Right renal pelvis (tissue), 4 donors: ENCODE results near the gene CD300E. TPM values are rescaled to one million over a fixed set of nuclear protein-coding genes. Genes with fewer than 3 reads are reported as not detected.

Source experiments
- DNase-seq, 4 donors: peaks; one replicate each; pipeline ENCODE4 v3.0.0-alpha.2; 2013; ENCODE audit warnings: low read depth in 4 of 4, low spot score in 3 of 4, missing footprints in 1 of 4
- polyA plus RNA-seq, 4 donors: library from polyadenylated mRNA; unstranded; fragments of 120-200 nt; gene quantifications; one replicate each; pipeline ENCODE4 v1.2.1, GENCODE V29; 2013; ENCODE audit not compliant: insufficient read length in 4 of 4

Gene CD300E, protein sequence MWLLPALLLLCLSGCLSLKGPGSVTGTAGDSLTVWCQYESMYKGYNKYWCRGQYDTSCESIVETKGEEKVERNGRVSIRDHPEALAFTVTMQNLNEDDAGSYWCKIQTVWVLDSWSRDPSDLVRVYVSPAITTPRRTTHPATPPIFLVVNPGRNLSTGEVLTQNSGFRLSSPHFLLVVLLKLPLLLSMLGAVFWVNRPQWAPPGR
- under 1 TPM; 0.10 to 0.23 (median 0.22) TPM for polyA plus RNA-seq

DNA sequence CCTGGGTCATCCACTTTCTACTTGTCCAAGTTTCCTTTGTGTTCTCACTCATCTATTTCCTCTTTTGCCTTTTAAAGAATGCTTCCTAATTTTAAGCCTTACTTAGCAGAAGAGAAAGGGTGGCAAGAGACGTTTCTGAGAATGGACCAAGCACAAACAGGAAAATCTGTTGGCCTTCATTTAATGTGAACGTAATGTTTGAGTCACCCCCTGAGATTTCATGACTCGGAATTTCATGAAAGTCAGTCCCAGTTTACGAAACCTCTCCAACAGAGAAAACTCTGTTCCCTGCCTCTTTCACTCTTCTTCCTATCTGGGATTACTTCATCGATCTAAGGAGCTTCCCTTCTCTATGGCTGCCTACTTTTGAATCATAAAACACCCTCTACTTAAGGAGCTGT, at the start of gene CD300E:
Gene CD300E (minus strand): TSS at position 46 of the 401 bp plus-strand sequence. CDS start 117 bp downstream, outside the sequence.
- DNase-seq, result no peak

DNA sequence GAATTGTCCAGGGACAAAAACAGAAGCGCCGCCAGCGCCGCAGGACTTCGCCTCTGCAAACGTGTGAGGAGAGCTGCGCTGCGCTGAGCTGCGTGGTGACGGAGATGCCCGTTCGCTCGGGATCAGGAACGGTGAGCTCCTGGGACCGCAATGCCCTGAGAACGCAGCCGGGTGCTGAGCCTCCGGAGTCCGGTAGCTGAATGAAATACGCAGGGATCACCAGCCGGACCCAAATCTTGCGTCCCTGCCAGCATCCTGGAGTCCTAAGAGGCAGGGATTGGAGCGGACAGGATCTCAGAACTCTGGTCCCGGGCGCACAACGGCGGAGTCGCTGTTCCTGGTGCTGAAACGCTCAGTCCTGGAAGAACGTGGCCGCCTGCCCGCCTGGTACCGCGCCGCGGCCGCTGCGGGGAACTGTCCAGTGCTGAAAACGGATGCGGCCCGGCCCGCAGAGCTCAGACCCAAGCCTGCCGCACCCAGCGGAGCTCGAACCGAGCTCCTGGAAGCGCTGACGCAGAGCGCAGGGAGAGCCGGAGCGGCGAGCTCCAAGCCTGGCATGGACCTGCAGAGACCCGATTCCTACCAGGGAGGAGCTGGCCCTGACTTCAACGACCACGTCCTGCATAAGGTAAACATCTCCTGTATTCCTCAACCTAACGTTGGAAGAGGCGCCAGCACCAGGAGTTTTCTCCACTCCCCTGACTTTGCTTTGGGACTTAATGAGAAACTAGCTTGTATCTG, 47.7 kb upstream of the CD300E start:
- DNase-seq, result peak; percentile 75 to 86 (median 82)

DNA sequence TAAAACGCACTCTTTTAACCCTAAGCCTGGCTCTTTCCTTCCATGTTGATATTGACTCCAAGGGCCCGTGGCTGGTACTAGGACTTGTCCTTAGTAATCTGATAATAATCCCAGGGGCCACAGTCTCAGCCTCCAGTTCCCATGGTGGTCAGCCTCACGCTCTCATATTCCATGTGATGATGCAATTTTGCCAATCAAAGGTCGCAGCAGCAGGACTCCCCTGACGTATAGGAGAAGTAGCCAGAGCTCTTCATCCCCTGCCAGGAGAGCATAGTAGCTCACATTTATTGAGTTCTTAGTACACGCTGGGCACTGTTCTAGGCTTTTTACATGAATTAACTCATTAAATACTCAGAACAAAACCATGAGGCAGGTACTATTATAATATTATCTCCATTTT, 46.8 kb upstream of the CD300E start:
- no peak for DNase-seq

DNA sequence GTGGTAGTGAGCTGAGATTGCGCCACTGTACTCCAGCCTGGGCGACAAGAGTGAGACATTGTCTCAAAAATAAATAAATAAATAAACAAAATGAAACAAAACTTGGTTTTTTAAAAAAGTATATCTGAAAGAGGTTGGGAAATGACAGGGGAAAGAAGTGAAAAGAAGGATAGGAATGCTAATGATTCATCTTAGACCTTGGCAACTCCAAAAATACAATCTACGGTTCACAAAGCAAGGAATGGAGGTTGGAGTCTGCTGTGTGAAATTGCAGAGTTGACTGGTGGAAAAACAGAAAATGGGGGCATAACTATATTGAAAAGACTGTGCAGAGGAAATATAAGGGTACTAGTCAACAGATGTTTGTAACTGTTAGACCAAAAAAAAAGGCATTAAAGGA, 40.0 kb upstream of the CD300E start:
- DNase-seq, result no peak

DNA sequence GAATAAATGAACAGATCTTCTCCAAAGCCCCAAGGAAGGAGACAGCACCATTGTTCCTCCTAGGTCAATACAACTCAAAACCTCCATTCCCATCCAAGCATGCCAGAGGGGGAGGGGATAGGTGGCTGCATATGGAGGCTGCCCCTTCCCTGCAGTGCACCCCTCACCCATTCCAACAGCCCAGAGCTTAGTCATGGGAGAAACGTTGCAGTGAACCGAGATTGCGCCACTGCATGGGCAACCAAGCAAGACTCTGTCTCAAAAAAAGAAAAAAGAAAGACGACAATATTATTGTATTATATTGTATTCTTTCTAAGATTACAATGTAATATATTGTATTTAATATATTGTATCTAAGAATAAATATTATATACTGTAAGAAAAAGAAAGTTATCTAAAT, 36.4 kb upstream of the CD300E start:
- DNase-seq, result no peak

DNA sequence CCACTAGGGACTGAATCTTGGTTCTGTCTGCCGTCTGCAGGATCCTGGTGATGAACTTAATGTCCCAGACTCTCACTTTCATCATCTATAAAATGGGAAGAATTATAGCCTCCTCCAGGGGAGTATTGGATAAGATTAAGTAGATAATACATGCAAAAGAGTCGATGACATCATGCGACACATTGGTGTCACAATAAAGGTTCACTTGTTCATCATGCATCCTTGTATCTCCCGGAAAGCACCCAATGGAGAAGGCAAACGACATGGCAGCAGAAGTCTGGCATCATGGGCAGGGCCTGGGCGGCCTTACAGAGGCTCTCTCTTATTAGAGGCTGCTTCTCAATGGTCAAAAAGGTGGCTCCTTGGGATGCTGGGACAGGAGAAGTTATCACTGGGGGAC, 35.1 kb upstream of the CD300E start:
- no peak for DNase-seq

DNA sequence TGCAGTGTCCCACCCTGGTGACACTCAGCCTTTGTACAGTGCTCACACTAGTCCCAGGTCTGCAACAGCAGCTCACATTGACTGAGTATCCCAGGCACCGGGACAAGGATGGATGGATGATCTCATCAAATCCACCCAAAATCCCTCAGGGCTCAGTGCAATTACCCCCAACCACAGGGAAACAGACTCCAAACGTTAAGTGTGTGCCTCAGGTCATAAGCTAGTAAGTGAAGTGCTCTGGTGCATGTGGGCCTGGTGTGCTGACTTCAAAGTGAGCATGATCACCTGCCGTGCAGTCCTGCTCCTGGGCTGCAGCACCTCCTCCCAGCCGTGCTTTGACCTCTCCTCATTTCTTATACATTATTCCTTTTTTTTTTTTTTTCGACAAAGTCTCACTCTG, 31.2 kb upstream of the CD300E start:
- no peak for DNase-seq

DNA sequence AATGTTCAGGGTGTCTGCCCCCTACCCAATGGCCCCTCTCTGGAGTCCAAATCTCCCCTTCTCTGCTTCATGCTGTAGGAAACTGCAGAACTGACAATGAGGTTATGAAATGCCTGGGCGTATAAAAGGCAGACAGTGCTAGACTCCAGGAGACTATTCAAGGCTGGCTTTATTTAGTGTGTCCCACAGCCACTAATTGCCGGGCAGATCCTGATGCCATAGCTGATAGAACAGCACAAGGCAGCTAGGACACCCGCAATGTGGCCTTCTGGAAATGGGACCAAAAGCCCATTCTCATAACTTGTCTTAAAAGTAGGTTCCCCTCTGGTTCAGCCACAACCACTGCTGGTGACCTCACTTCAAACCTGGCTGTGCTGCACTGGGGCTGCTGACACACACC, 28.5 kb upstream of the CD300E start:
- DNase-seq, result no peak

DNA sequence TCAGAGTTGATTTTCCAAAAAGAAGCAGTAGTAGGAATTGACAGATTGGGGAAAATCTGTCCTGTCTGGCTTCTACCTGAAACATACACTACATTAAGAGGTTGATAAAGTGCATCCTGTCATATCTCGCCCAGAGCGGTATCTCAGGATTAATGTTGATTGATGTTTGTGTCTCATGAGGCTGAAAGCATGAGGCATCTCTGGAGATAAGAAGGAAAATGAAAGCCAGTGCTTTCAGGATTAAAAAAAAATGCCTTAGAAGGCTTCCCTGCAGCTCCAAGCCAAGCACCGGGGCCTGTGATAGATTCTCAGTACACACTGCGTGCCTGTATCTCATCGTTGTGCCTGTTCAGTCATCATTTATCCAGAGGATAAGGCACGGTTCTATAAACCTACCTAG, 26.4 kb upstream of the CD300E start:
- no peak for DNase-seq

DNA sequence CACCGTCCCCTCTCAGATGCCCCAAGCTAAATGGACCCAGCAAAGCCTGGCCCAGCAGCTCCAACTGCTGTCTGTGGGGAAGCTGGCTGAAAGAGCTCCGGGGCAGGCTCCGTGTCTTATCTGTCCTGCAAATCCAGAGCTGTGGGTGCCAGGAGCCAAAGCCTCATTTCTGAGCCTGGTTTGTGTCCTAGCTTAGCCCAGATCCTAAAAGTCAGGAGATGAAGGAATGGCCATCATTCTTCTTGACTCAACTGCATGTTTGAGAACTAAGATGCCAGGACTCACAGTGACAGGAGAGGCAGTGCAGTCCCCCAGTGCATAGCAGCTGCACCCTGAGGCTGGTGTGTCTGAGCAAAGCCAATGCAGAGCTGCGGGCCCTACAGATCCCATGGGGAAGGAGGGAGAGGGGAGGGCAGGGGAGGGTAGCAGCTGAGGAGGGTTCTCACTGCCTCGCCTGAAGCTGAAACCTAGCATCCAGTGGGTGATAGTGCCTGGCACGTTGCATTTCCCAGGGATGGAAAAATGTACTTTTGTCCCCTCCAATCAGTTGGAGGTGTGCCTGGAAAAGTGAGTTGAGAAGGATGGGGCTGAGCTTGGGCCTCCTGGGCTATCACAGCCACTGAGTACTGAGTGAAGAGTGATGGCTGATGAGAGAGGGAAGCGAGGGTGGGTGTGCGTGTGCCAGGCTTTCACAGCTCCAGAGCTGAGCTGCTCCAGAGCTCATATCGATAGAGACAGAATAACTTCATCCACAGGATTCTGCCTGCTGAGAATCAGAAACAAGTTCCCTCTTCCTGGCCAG, 24.5 kb upstream of the CD300E start:
- DNase-seq, result no peak

DNA sequence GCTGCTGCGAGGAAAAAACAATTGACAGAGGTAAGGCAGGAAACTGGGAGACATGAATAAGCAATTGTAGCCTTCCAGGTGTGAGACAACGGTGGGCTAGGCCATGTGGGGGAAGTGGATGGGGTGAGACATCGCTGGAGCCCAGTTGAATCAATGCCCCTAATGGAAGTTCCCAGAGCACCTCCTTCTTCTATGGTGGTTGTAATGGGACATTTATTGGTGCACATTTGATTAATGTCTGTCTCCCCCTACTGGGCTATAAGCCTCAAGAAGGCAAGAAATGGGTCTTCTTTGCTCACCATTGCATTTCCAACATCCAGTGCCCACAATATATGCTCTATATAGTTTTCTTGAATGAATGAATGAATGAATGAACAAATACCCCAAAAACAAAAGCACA, 22.7 kb upstream of the CD300E start:
- DNase-seq, result no peak

DNA sequence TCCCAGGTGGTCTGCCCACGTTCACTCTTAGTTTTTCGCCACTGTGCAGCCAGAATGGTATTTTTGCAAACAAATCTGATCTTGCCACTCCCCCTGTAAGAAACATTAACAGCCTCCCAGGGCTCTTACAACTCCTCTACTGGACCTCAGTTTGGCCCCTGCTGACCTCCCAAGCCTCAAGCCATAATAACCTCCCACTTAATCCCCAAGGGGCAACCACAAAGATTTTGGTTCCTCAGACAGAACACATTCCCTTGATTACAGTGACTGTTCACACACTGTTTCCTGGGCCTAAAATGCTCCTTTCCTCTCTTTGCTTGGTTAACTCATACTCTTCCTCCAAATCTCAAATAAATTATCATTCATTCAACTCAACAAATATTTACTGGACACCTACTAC, 21.5 kb upstream of the CD300E start:
- DNase-seq, result no peak

DNA sequence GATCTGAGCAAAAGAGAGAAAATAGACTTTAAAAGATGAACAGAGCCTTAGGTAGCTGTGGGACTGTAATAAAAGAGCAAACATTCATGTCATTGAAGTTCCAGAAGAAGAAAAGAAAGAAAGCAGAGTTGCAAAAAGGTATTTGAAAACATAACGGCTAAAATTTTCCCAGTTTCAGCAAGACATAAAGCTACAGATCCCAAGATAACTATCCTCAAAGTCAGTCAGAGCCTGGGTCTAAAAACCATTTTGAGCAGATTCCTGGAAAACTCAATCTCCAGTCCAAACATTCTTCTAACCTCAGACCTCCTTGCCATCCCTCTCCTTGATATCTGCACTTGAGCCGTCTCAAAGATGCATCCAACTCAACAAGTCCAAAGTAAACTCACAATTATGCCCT, 20.9 kb upstream of the CD300E start:
- no peak for DNase-seq

DNA sequence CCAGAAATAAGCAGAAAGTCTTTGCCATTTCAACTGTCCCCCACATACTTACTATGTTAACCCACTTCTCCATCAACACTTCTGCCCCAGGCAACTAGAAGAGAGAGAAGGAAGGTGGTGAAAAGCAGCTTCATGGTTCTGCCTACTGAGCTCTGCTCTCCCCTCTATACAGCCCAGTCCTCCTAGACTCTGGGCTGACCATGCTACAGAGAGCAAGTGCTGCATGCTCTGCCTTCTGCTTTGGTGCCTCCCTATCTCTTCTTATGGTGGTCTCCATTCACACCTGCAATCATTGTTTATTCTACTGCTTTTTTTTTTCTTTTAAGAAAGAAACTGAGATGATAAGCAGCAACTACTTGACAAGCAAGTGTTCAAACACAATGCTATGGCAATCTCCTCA, 20.3 kb upstream of the CD300E start:
- DNase-seq, result no peak

DNA sequence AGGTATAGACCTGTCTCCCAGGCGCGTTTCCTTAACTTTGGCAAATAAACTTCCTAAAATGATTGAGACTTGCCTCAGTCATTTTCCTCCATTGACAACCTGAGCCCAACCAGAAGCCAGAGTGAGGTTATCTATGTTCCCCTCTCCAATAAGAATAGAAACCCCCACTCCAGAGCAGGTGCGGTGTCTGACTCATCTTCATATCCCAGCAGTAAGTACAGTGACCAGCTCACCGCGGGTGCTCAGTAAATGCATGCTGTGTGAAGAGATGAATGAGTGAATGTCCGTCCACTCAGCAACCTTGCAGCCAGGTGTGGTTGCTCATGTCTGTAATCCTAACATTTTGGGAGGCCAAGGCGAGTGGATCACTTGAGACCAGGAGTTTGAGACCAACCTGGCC, 19.5 kb upstream of the CD300E start:
- no peak for DNase-seq

DNA sequence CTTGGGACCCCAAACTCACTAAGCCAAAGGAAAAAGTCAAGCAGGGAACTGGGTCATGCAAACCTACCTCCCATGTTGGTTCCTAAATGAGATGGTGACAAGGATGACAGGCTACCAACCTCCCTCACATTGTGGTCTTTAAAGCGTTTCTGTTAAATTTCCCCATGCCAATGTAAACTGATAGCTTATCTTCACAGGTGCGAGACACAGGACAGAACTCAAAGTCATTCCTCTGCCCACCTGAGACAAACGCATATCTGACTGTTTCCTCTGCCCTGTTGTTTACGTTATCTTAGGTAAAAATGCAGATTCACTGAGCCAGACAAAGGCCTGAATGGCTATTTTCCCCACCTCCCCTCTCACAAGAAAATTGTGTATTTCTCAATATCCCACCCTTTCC, 19.0 kb upstream of the CD300E start:
- DNase-seq, result no peak

DNA sequence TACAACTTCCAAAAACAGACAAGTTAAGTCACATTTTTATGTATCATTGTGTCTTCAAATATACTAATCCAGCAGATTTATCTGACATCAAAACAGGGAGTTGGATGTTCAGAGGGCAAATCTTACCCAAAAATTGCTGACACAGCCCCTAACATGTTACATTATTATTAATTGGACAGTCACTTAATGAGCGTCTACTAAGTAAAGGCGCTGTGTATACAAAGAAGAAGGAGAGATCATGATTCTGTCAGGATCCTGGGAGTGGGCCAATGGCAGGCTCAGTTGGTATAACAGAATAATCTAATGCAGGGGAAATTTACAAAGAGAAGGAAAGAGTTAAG, 18.4 kb upstream of the CD300E start:
- DNase-seq, result no peak

DNA sequence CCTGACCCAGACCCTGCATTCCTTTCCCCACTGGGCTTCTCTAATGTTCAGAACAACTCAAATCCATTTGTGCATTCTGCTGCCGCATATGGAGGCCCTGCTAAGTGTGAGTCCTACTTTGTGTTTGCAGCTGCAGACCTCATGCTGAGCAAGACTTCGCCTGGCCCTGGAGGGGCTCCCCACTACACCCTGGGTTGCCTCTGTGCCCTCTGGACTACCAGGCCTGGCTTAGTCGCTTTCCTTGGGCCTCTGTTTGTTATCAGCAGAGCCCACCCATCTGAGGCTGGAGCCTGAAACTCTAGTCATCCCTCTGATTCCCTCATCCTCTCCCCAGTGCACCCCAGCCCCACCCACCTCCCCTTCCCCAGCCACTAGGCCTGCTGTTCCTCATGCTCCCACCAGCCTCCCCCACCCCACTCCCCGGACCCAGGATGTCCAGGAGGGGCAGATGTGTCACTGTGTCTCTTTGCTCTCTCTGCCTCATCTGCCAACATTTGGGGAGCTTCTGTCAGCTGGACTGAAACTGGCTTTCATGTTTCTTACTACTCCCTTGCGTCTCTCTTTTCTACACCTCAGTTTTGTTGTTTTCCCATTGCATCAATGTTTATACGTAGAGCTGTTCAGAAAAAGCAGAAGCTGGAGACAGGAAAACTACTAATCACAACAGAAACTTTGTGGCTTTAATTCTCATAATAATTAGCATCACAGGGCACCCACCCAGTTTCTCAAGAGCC, 17.9 kb upstream of the CD300E start:
- DNase-seq, result no peak

DNA sequence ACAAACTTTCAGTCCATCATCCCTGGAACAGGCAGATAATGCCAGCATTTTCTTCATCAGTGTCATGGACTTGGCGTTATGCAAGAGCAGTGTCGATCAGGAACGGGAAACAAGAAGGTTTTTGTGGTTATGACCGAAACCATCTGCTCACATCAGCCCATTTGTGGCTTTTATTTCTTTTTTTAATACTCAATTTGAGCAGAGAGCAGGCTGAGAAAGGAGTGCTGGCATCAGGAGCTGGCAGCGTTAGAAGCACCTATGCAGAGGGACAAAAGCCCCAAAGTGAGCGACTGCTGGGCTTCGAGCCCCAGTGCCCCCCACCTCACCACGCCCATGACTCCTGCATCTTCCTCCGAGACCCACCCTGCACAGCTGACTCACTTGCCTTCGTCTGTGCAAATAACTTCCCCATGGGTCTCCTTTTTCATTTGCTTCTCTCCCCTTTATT, 16.2 kb upstream of the CD300E start:
- DNase-seq, result no peak

DNA sequence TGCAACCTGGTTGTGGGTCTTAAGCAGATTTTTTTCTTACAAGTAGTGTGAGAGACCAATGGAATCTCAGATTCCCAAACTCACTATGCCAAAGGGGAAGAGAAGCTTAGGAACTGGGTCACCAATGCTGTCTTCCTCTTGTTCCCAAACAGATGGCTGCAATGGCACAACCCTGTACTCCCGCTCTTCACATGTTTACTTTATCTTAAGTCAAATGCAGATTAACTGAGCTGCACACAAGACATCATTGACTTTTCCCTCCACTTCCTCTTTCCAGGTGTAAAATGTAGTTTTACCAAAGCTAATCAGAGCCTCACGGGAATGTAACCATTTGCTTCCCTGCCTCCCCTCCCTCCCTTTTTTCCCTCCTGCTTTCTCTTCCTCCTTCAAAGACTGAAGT, 14.4 kb upstream of the CD300E start:
- DNase-seq, result no peak

DNA sequence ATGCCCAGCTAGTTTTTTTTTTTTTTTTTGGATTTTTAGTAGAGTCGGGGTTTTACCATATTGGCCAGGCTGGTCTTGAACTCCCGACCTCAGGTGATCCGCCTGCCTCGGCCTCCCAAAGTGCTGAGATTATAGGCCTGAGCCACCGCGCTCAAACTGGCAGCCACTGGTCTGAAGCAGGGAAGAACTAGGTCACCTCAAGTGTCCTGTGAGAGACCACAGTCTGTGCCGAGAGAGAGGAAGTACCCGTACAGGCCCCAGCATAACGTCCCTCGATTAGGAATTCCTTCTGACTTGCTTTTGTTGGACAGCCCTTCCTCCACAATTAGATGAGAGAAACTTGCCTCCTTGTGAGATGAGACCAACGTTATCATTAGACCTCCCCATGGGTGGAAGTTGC, 13.7 kb upstream of the CD300E start:
- DNase-seq, result no peak
